Muscle of leg (tissue), 11 donors: ENCODE measurements around the gene EXOC4. TPM values are rescaled to one million over a fixed set of nuclear protein-coding genes. Genes with fewer than 3 reads are reported as not detected.

Experiments
- DNase-seq: peaks from one replicate; pipeline ENCODE4 v3.0.0; 2013
- H3K27ac ChIP-seq: one replicate; pipeline ENCODE4 v1.5.1; 2013; ENCODE audit warnings: mild to moderate bottlenecking, low read length, control low read depth
- H3K27me3 ChIP-seq: one replicate; pipeline ENCODE4 v1.6.1; 2013; ENCODE audit warnings: low read length; ENCODE audit not compliant: control insufficient read depth, insufficient read depth
- H3K36me3 ChIP-seq: one replicate; pipeline ENCODE4 v1.6.1; 2013; ENCODE audit warnings: low read length; ENCODE audit not compliant: control insufficient read depth, insufficient read depth
- H3K4me1 ChIP-seq: one replicate; pipeline ENCODE4 v1.6.1; 2013; ENCODE audit warnings: low read length; ENCODE audit not compliant: control insufficient read depth, insufficient read depth
- H3K4me3 ChIP-seq: one replicate; pipeline ENCODE4 v1.5.1; 2013; ENCODE audit warnings: low read length, control low read depth
- H3K9me3 ChIP-seq: replicated peaks from 2 replicates; pipeline ENCODE4 v1.6.1; 2013; ENCODE audit warnings: low read depth, low read length; ENCODE audit not compliant: control insufficient read depth
- WGBS: methylation state at CpG from one replicate; pipeline ENCODE4 v1.1.5; 2013; ENCODE audit warnings: missing lambda C conversion rate; ENCODE audit not compliant: insufficient coverage; 5-methylcytosine and 5-hydroxymethylcytosine counted together
- polyA plus RNA-seq, 8 donors: library from polyadenylated mRNA; unstranded; fragments of 120-200 nt; gene quantifications; one replicate each; pipeline versions ENCODE4 v1.2.1 to v1.2.3, GENCODE V29; 2013; ENCODE audit warnings: inconsistent platforms in 1 of 8, low replicate concordance in 1 of 8; ENCODE audit not compliant: insufficient read length in 8 of 8, insufficient read depth in 1 of 8
- total RNA-seq: library from RNA; stranded (reverse); fragments of 120-200 nt; gene quantifications from one replicate; pipeline ENCODE4 v1.2.4, GENCODE V29; 2013

The EXOC4 gene
- total and polyA plus RNA-seq, 9 donors: 37.3 to 64.9 (median 41.1) TPM

DNA sequence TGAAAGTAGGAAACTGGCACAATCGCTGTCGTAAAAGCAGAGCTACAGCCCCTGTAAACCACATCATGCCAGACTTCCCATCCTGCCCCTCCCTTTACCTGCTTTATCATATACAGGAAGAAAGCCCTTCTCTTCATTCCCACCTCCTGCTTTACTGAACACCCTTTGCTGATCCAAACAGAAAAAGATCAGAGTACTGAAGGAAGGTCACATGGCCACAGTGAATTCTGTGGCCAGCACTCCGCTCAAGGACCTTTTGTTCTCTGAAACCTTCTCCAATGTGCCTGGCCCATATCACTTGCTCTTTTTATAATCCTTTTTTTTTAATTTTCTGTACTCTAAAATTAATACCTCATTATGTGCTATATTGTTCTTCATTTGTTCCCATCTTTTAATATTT lies 765.4 kb downstream of the EXOC4 start:
- H3K4me3 ChIP-seq: no peak overlapping the region
- H3K4me1 ChIP-seq: no peaks in the 10 kb centered on the region
- no peaks in the 10 kb centered on the region for H3K36me3 ChIP-seq
- H3K9me3 ChIP-seq: no peaks in the 10 kb centered on the region
- no peak for DNase-seq
- no peak overlapping the region for H3K27ac ChIP-seq
- H3K27me3 ChIP-seq: no peaks in the 10 kb centered on the region
- WGBS: 100% methylated on average over 1 of the region's 3 CpGs

DNA sequence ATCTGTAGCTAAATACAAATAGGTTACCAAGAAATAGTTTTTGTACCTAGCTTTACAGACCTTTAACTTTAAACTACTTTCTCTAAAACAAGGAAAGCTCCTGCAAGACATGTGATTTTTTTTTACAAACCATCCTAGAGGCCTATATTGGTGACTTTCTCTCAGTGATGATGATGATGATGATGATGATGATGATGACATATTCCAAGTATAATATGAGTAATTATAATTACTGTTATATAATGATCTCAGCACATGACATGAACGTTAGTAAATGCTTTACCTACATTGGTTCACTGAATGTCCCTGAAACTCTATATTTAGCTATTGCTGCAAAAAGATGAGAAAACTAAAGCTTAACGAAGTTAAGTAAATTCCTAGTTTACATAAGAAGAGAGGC lies 766.4 kb downstream of the EXOC4 start:
- Histone ChIP-seq H3K9me3 (no peaks in the 10 kb centered on the region), H3K27me3 (no peaks in the 10 kb centered on the region), H3K4me1 (no peaks in the 10 kb centered on the region), H3K27ac (no peak overlapping the region), H3K4me3 (no peak overlapping the region), H3K36me3 (no peaks in the 10 kb centered on the region)
- WGBS: no CpG with 5 or more reads among the region's 2 CpGs
- no peak for DNase-seq

DNA sequence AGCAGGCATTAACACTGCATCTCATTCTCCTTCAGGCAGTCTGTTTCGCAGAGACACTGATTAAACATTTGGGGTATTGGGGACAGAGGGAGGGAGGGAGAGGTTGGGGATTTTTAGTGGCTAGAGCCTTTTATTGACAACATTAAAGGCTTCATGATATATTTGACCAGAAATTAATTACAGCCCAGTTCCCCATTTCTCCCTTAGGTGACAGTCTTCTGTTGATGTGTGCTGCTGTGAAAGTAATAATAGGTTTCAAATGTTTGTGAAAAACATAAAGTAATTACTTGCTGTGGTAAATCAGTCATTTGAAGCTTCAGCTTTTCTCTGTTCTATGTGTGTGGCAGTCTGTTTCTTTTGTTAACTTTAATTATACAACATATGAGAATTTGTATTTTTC lies 769.0 kb downstream of the EXOC4 start:
- Histone ChIP-seq H3K36me3 (no peaks in the 10 kb centered on the region), H3K9me3 (no peaks in the 10 kb centered on the region), H3K4me3 (no peak overlapping the region), H3K4me1 (peaks cover 8% of the 10 kb centered on the region), H3K27me3 (no peaks in the 10 kb centered on the region), H3K27ac (no peak overlapping the region)
- no CpG with 5 or more reads among the region's 1 CpG for WGBS
- DNase-seq: no peak

DNA sequence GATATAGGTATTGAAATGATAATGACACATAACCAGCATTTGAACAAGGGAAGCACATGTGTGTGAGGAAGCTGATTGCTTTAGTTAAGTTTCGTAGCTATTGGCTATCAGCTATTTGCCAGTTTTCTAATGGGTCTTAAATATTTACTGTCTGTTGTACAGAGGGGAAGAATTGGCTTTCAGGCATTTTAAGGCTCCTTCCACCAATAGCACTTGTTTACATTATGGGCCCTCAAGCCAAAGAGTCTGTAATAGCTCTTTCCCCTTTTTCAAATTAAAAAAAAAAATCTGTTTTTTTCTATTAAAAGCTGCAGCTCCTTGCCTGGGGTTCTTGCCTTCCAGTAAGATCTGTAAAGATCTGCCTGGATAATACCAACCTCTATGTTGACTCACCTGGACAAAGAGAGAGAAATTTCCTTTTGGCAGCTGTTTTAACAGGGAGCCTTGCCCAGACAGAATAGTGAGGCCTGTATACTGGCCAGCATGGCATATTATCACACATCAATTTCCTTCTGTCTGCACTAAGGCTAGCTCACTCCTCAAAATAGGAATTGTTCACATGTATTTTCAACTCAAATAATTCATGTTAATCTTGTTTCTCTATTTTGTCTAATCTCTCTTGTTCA lies 769.5 kb downstream of the EXOC4 start:
- no peaks in the 10 kb centered on the region for H3K36me3 ChIP-seq
- H3K9me3 ChIP-seq: no peaks in the 10 kb centered on the region
- DNase-seq: peak; percentile 29
- H3K27ac ChIP-seq: no peak overlapping the region
- no peaks in the 10 kb centered on the region for H3K27me3 ChIP-seq
- H3K4me1 ChIP-seq: peaks cover 8% of the 10 kb centered on the region
- WGBS: no CpG with 5 or more reads among the region's 1 CpG
- no peak overlapping the region for H3K4me3 ChIP-seq

DNA sequence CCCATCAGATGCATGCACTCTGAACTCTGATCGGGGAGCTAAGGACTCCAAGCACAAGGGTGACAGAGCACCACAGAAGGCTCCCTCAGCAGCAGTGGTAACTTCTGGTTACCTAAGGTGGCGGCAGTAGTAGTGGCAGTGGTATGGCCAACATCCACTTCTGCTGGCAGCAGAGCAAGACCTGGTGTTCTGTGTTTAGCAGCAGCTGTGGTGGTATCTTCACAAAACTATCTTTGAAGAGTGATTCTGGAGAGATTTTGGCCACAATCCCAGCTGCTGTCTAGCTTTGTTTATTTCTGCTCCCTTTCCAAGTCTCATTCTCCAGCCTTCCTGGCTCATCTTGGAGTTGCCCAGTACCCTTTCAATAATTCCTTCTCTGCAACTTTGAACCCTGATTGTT lies 771.9 kb downstream of the EXOC4 start:
- DNase-seq: peak; percentile 43
- no peak overlapping the region for H3K4me3 ChIP-seq
- H3K27me3 ChIP-seq: no peaks in the 10 kb centered on the region
- WGBS: 43% methylated on average over 1 of the region's 2 CpGs
- H3K36me3 ChIP-seq: no peaks in the 10 kb centered on the region
- H3K9me3 ChIP-seq: peaks cover 3% of the 10 kb centered on the region
- H3K27ac ChIP-seq: no peak overlapping the region
- peaks cover 8% of the 10 kb centered on the region for H3K4me1 ChIP-seq

DNA sequence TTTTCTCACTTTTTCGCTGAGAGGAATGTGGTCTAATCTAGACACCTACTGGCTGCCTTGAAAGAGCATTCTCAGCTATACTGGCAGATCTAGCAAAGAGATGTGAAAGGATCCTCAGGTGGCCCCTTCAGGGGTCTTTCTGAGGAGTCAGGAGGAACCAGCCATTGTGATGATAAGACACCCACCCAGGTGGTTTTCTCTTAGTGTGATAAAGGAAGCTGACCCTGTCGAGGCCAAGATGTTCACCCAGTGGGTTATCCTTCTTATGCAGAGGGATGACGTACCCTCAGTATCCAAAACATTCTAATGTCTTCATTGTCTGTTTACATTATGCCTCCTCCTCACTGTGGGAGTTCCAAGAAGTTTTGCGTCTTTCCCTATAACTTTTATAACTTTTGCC lies 776.0 kb downstream of the EXOC4 start:
- no peak for DNase-seq
- H3K27me3 ChIP-seq: no peaks in the 10 kb centered on the region
- H3K9me3 ChIP-seq: peaks cover 8% of the 10 kb centered on the region
- no CpG with 5 or more reads among the region's 4 CpGs for WGBS
- H3K4me3 ChIP-seq: no peak overlapping the region
- H3K4me1 ChIP-seq: peaks cover 19% of the 10 kb centered on the region
- H3K27ac ChIP-seq: no peak overlapping the region
- H3K36me3 ChIP-seq: no peaks in the 10 kb centered on the region

DNA sequence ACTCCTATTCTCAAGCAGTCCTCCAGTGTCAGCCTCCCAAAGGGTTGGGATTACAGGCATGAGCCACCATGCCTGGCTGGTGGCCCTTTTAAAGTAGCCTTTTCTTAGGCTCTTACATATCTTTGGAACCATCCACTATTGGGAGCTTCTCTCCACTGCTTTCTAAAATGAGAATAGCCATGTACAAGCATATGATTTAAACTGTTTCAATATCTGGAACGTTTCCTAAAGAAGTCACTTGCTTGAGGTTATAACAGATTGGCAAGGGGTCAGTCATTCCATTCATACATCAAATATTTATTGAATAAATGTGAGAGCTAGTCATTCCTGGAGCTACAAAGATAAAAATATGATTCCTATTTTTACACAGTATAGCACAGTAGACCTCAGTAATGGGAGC lies 776.9 kb downstream of the EXOC4 start:
- DNase-seq: no peak
- Histone ChIP-seq H3K36me3 (no peaks in the 10 kb centered on the region), H3K4me1 (peaks cover 16% of the 10 kb centered on the region), H3K9me3 (peaks cover 8% of the 10 kb centered on the region), H3K27ac (no peak overlapping the region), H3K27me3 (no peaks in the 10 kb centered on the region), H3K4me3 (no peak overlapping the region)
- WGBS: no CpG with 5 or more reads among the region's 1 CpG

DNA sequence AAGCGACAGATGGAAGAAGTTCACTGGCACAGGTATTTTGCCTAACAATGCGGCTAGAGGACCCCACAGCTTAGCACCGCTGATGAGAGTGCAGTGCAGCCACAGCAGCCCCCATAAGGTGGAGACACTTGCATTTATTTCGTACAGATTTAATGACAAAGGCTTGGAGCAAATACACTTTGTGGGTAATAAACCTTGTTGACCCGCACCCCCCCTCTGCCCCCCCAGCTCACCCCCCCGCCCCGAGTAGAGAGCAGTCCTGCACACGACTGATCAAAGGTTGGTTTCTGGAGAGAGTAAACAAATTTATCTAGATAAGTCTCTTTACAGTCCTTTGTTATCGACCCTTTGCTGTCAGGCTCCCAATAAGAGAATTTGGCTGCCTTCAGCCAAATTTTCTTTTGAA lies 777.6 kb downstream of the EXOC4 start:
- Histone ChIP-seq H3K27me3 (no peaks in the 10 kb centered on the region), H3K4me1 (peaks cover 11% of the 10 kb centered on the region), H3K4me3 (no peak overlapping the region), H3K36me3 (no peaks in the 10 kb centered on the region), H3K9me3 (peaks cover 8% of the 10 kb centered on the region), H3K27ac (no peak overlapping the region)
- DNase-seq: no peak
- 82% methylated on average over 4 of the region's 9 CpGs for WGBS

DNA sequence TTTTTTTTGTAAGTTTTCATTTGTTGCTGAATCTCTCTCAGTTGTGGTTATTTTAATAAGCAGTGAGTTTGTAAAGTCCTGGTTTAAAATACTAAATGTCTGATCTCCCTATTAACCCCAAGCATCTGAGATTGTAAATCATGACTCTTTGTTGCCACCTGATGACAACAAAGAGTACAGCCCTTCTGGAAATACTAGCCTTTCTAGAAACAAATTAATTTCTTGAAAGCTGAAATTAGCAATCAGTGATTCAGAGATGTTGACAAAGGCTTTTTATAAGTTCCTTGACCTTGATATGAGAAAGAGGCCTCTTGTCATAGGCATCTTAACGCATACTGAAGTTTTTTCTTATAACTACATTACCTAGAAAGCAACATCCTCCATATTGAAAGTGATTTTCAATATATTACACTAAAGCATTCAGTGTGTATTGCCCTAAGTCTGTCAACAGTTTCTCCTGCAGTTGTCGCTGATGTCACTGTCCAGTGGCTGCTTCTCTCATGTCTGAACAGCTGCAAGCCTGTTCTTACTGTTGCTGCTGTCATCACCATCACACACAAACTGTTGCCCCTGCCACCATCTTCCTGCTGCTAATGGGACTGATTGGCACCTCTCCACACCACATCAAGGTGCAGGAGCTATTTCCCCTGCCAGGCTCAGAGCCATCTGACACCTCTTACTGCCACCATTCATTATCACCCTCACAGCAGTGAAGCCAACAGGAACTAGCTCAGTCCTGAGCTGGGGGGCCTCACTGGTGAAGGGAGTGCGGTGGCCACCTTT lies 779.1 kb downstream of the EXOC4 start:
- Histone ChIP-seq H3K27ac (peak overlapping the region; percentile 73), H3K27me3 (no peaks in the 10 kb centered on the region), H3K36me3 (no peaks in the 10 kb centered on the region), H3K4me1 (peaks cover 10% of the 10 kb centered on the region), H3K4me3 (no peak overlapping the region), H3K9me3 (peaks cover 8% of the 10 kb centered on the region)
- 58% methylated on average over 2 of the region's 3 CpGs for WGBS
- peak; percentile 85 for DNase-seq

DNA sequence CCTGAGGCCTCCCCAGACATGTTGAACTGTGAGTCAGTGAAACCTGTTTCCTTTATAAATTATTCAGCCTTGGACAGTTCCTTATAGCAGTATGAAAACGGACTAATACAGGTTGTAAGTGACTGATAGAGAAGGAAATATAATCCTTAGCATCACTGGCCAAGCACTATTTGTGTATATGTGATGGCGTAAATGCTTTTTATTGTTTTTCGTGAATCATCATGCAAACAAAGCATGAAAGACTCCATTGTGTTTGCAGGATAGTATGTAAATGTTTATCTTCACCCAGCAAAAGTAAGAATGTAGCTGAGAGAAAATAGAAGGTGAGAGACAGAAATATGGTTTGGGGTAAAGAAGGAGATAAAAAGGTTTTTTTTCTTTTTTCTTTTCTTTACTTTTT lies 781.8 kb downstream of the EXOC4 start:
- no peaks in the 10 kb centered on the region for H3K27me3 ChIP-seq
- peaks cover 10% of the 10 kb centered on the region for H3K4me1 ChIP-seq
- WGBS: no CpG with 5 or more reads among the region's 3 CpGs
- no peak overlapping the region for H3K4me3 ChIP-seq
- no peak overlapping the region for H3K27ac ChIP-seq
- peaks cover 7% of the 10 kb centered on the region for H3K9me3 ChIP-seq
- no peak for DNase-seq
- H3K36me3 ChIP-seq: no peaks in the 10 kb centered on the region
